ENCODE results near the gene PPL.
A peak's percentile ranks its signal among the peaks of the same experiment; 100 is the strongest.

The PPL gene

DNA sequence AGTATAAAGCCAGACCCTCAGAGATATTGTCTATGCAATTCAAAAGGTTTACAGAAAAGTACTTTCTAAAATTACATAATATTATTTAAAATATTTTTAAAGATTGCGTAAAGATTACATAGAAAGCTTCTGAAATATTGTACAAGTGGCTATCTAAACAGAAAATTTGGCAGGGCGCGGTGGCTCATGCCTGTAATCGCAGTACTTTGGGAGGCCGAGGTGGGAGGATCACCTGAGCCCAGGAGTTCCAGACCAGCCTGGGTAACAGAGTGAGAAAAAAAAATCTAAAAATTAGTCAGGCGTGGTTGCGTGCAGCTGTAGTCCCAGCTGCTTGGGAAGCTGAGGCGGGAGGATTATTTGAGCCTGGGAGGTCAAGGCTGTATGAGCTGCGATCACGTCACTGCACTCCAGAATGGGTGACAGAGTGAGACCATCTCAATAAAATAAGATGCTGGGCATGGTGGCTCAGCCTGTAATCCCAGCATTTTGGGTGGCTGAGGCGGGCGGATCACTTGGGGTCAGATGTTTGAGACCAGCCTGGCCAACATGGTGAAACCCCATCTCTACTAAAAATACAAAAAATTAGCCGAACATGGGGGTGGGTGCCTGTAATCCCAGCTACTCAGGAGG lies 71.6 kb downstream of the PPL start:
- no peak overlapping the region for H3K27ac Mint-ChIP-seq
- DNase-seq: no peak
- H3K4me1 Mint-ChIP-seq (ENCODE audit: low read depth): peaks cover 28% of the 10 kb centered on the region

DNA sequence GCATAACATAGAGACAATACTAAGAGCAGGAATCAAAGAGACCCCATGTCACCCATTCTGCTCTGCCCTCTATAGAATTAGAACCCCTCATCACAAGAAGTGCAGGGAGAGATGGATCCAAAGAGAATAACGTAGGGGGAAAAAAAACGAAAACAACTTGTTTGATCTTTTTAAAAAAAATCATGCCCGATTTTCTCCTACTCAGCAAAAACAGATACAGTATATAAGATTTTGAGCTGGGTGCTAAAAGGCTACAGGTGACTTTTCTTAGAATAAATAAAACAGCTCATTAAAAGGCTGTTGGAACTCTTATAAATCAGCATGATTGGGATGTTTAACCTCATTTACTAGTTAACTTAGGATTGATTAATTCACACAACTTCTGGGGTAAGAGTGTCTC lies 72.2 kb downstream of the PPL start:
- H3K36me3 Mint-ChIP-seq (ENCODE audit: low read depth): peaks cover 78% of the 10 kb centered on the region
- no peak for DNase-seq
- H3K4me1 Mint-ChIP-seq (ENCODE audit: low read depth): peaks cover 28% of the 10 kb centered on the region
- no peaks in the 10 kb centered on the region for H3K27me3 Mint-ChIP-seq
- H3K27ac Mint-ChIP-seq: no peak overlapping the region
- no peaks in the 10 kb centered on the region for H3K9me3 Mint-ChIP-seq
- no peak overlapping the region for H3K4me3 Mint-ChIP-seq

More for the DNA sequence above, 71.6 kb downstream of the PPL start:
- Mint-ChIP-seq H3K4me3 (no peak overlapping the region), H3K36me3 (ENCODE audit: low read depth) (peaks cover 80% of the 10 kb centered on the region), H3K9me3 (no peaks in the 10 kb centered on the region), H3K27me3 (no peaks in the 10 kb centered on the region)

DNA sequence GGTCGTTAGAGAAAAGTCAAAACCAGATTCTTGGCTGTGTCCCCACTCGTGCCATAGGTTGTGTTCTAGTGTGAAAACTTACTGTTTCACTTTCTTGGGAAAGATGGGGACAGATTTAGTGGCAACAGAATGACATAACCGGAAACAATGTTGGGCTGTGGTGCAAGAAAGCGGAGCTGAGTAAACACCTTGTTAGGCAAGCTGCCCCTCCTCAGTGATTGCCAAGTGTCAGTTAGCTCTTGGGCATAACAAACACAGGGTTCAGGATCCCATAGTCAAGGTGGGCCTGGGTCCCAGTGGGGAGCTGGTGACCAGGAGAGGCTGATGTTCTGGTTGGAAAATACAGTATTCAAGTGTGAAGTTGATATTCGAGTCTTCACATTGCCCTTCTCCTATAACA lies 74.3 kb downstream of the PPL start:
- Mint-ChIP-seq H3K4me3 (no peak overlapping the region), H3K4me1 (ENCODE audit: low read depth) (peaks cover 28% of the 10 kb centered on the region), H3K27ac (peak overlapping the region; percentile 9), H3K9me3 (no peaks in the 10 kb centered on the region), H3K27me3 (no peaks in the 10 kb centered on the region), H3K36me3 (ENCODE audit: low read depth) (peaks cover 81% of the 10 kb centered on the region)
- DNase-seq: no peak

DNA sequence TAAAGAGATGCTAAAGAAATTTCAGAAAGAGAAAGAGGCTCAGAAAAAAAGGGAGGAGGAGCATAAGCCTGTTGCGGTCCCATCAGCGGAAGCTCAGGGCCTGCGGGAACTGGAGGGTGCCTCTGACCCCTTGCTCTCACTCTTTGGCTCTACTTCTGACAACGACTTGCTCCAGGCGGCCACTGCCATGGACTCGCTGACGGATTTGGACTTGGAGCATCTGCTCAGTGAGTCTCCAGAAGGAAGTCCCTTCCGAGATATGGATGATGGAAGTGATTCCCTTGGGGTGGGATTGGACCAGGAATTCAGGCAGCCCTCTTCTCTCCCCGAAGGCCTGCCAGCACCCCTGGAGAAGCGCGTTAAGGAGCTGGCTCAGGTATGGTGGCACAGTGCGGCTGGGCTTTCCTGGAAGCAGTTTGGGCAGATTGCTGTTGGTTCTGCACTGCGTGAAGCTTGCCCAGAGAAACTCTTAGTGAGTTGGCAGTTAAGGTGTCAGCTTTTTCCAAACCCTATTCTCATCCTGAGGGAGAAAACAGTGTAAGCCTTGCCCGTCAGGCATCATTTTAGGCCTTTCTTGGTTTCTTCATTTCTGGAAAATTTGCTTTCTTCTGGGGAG lies 76.1 kb downstream of the PPL start:
- H3K4me3 Mint-ChIP-seq: no peak overlapping the region

DNA sequence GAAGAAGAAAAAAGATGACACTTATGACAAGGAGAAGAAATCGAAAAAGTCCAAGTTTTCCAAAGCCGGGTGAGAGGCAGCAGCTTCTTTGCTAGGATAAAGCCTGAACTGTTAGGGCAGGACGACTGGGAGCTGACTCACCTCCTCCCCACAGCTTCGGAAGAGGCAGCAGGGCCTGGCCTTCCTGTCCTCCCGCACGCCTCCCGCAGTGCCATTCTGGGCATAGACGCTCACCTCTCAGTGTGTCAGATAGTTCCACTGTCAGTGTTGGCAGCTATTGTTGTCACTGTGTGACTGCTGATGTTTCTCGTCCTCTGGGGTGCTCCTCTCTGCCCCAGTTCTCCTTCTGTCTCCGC lies 77.1 kb downstream of the PPL start:
- no peak overlapping the region for H3K27ac Mint-ChIP-seq
- H3K4me1 Mint-ChIP-seq (ENCODE audit: low read depth): peaks cover 19% of the 10 kb centered on the region
- H3K27me3 Mint-ChIP-seq: no peaks in the 10 kb centered on the region
- H3K9me3 Mint-ChIP-seq: no peaks in the 10 kb centered on the region
- no peak for DNase-seq
- peaks cover 93% of the 10 kb centered on the region for H3K36me3 Mint-ChIP-seq (ENCODE audit: low read depth)
- H3K4me3 Mint-ChIP-seq: no peak overlapping the region

More for the DNA sequence above, 76.1 kb downstream of the PPL start:
- H3K27me3 Mint-ChIP-seq: no peaks in the 10 kb centered on the region
- H3K36me3 Mint-ChIP-seq (ENCODE audit: low read depth): peaks cover 86% of the 10 kb centered on the region
- H3K27ac Mint-ChIP-seq: no peak overlapping the region
- DNase-seq: no peak
- no peaks in the 10 kb centered on the region for H3K9me3 Mint-ChIP-seq
- peaks cover 21% of the 10 kb centered on the region for H3K4me1 Mint-ChIP-seq (ENCODE audit: low read depth)

DNA sequence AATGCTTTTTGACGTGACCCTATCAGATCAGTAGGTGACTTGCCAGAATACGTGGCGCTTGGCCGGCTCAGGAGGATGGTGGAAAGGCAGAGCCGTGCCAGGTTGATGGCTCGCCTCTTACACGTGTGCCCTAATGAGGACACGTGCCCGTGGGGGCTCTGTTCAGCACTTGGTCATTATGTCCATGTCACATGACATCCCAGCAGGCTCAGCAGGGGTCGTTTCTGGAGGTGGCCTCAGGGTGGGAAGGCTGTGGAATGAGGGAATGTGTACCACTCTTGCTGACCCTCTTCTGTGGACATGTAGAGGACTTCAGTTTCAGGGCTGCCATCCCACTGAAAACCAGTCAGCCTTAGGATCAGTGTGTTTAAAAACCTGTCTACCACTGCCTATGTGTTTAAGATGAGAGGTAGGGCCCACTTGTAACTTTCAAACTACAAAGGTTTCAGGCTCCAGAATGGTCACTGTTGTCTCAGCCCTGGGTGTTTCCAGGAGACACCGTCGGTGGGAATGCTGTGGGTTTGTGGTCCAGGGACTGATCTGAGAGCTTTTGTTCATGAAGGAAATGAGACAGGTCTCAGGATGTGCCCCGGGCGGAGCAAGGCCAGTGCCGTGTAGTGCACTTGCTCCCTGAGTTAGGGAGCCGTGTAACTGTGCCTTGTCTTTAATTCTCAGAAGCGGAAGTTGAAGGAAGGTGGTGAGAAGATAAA lies 77.6 kb downstream of the PPL start:
- Mint-ChIP-seq H3K4me3 (no peak overlapping the region), H3K27me3 (no peaks in the 10 kb centered on the region), H3K9me3 (no peaks in the 10 kb centered on the region), H3K36me3 (ENCODE audit: low read depth) (peaks cover 93% of the 10 kb centered on the region), H3K27ac (no peak overlapping the region), H3K4me1 (ENCODE audit: low read depth) (peaks cover 15% of the 10 kb centered on the region)
- no peak for DNase-seq

DNA sequence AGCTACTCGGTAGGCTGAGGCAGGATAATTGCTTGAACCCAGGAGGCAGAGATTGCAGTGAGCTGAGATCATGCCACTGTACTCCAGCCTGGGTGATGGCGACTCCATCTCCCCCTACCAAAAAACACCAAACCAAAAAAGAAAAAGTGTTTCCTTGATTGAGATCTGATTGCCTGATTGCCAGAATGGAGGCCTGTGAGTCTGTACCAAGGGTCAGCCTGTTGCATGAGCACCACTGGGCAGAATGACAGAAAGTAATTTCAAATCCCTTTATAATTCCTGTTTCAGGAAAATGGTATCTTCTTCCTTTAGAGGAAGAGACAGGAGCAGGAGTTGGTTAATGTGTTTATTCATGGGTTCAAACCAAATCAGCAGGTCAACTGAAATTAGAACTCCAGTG lies 81.1 kb downstream of the PPL start:
- H3K27me3 Mint-ChIP-seq: no peaks in the 10 kb centered on the region
- no peak for DNase-seq
- H3K36me3 Mint-ChIP-seq (ENCODE audit: low read depth): peaks cover 80% of the 10 kb centered on the region
- no peaks in the 10 kb centered on the region for H3K9me3 Mint-ChIP-seq
- H3K27ac Mint-ChIP-seq: no peak overlapping the region
- H3K4me3 Mint-ChIP-seq: no peak overlapping the region
- peaks cover 14% of the 10 kb centered on the region for H3K4me1 Mint-ChIP-seq (ENCODE audit: low read depth)

DNA sequence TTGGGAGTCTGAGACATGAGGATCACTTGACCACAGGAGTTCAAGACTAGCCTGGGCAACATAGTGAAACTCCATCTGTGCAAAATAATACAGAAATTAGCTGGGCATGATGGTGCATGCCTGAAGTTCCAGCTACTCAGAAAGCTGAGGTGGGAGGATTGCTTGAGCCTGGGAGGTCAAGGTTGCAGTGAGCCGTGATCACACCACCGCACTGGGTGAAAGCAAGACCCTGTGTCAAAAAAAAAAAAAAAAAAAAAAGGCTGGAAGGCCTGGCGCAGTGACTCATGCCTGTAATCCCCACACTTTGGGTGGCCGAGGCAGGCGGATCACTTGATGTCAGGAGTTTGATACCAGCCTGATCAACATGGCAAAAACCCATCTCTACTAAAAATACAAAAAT lies 81.6 kb downstream of the PPL start:
- Mint-ChIP-seq H3K4me3 (no peak overlapping the region), H3K4me1 (ENCODE audit: low read depth) (peaks cover 19% of the 10 kb centered on the region), H3K27me3 (no peaks in the 10 kb centered on the region), H3K36me3 (ENCODE audit: low read depth) (peaks cover 78% of the 10 kb centered on the region), H3K9me3 (no peaks in the 10 kb centered on the region), H3K27ac (no peak overlapping the region)
- no peak for DNase-seq

DNA sequence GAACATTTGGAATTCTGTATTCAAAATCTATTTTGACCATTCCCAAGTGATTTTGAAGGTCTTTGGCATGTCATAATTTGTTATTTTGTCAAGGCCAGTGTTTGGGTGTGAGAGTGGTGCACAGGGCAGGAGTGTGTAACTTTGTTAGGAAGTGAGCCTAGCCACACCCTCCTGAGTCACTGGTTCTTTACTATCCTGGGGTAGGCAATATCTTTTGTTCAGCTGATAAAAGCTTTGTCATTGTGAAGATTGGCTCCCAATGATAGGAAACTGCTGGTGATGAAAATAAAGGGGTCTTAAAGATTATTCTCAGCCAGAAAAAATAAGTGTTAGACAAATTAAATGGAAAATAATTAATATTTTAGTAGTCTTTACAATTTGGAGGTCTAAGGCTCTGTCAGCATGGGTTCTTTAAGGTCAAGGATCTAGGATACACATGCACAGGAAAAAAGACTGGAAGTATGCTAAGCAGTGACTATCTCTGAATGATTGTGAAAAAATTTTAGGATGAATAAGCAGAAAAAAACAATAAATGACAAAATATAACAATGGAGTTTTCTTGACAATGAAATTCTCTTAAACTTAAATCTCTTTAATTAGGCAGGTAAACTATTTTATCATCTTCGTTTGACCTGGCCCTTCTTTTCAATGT lies 84.6 kb downstream of the PPL start:
- H3K9me3 Mint-ChIP-seq: no peaks in the 10 kb centered on the region
- peak overlapping the region; percentile 18 for H3K27ac Mint-ChIP-seq
- peaks cover 42% of the 10 kb centered on the region for H3K4me1 Mint-ChIP-seq (ENCODE audit: low read depth)
- no peak for DNase-seq
- H3K4me3 Mint-ChIP-seq: no peak overlapping the region
- H3K36me3 Mint-ChIP-seq (ENCODE audit: low read depth): peaks cover 61% of the 10 kb centered on the region
- H3K27me3 Mint-ChIP-seq: no peaks in the 10 kb centered on the region

DNA sequence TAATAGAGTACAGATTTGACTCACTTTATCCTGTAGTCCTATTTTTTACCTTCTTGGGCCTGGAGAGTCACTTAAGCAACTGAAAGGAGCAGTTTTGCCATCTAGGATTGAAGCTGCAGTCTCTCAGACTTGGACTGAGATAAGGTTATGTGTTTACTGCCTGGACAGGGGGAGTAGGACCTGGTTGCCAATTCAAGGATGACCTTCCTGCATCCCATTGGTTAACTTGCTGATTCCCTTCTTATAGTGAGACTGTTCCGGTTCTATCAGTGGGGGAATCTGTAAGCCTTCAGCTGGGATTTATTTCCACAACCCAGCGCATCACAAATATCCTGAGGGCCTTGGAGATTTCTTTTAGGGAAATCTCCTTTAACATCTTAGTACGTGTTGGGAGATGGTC lies 86.7 kb downstream of the PPL start:
- Mint-ChIP-seq H3K4me3 (peak overlapping the region; percentile 51), H3K4me1 (ENCODE audit: low read depth) (peaks cover 55% of the 10 kb centered on the region), H3K27ac (no peak overlapping the region)

DNA sequence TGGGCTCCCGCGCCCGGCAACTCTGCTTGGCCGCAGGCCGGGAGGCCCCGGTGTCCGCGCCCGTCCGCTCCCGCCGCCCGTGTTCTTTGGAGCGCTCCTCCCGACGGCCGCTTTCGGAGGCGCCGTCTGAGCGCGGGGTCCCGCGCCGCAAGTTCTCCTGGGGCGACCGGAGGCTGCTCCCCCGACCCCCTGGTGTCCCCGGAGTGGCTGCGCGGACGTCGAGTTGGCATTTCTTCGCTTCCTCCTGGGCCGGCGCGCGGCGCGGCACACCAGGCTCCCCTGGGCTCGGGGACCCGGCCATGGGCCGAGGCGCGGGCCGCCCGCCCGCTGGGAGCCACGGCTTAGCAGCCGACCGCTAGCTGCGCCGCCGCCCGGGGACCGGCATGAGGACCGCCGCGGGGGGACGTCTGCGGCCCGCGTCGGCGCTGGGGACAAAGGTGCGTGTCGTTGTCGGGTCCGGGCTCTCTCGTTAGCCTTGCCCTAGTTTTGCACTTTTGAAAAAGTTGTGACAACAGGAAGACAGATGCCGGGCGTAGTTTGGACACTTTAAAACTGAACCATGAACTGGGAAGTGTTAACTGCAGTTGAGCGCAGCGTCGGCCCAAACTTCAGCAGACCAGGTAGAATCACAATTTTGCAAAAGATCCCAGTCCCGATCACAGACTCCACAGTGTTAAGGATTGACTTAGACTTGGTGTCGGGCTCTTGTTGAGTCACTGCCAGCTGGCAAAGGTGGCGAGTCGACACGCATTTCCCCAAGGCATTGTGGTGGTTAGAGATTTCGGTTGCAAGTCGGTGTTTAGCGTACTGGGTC lies 89.0 kb downstream of the PPL start:
- Mint-ChIP-seq H3K4me1 (ENCODE audit: low read depth) (peaks cover 63% of the 10 kb centered on the region), H3K27me3 (no peaks in the 10 kb centered on the region), H3K9me3 (no peaks in the 10 kb centered on the region), H3K4me3 (peak overlapping the region; percentile 93), H3K27ac (peak overlapping the region; percentile 89), H3K36me3 (ENCODE audit: low read depth) (peaks cover 57% of the 10 kb centered on the region)
- DNase-seq: no peak

More for the DNA sequence above, 86.7 kb downstream of the PPL start:
- peaks cover 59% of the 10 kb centered on the region for H3K36me3 Mint-ChIP-seq (ENCODE audit: low read depth)
- no peaks in the 10 kb centered on the region for H3K27me3 Mint-ChIP-seq
- no peak for DNase-seq
- no peaks in the 10 kb centered on the region for H3K9me3 Mint-ChIP-seq

DNA sequence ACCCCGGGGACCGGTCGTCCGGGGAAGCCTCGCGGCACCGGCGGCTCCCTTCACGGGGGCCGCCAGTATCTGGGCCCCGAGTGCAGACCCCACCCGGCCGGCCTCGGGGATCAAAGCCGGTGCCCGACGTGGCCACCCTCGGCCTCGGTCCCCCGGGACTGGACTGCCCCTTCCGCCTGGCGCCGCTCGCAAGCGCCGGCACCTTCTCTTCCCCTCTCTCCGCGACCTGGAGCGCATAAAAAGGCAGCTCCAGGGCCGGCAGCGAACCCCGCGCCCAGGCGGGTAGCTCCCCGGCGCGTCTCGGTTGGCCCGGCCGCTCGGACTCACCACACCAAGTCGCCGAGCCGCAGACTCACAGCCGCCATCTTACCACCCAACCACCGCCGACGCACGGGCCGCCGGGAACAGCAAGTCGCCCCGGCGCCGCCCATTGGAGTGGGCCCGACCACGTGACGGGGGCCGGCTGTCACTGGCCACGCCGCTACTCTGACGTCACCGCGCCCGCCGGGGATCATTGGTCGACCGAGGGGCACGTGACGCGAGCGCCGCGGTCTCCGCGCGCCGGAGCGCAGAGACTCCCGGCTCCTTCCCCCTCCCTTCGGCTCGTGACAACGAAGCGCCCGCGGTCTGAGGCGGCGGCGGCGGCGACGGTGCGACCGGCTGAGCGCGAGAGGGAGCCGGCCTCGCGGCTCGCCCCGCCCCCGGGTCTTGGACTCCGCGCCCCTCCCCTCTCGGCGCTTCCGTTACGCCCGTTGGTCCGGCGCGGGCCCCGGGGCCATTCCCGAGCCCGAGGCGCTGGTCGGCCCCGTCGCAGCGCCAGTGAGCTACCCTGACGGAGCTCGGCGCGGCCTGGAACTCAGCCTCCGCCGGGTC lies 89.8 kb downstream of the PPL start, which contains the start of the genes GLYR1 and UBN1:
GLYR1 (minus strand) TSS at position 388 of the 873 bp plus-strand sequence; CDS start at position 365, 23 bp downstream.
UBN1 (plus strand) TSS at position 581 of the 873 bp plus-strand sequence. CDS start 5,437 bp downstream, outside the sequence.
- Mint-ChIP-seq H3K36me3 (ENCODE audit: low read depth) (peaks cover 58% of the 10 kb centered on the region), H3K4me1 (ENCODE audit: low read depth) (peaks cover 61% of the 10 kb centered on the region), H3K4me3 (peak within 1 kb of the TSS; percentile 93), H3K27ac (peak within 1 kb of the TSS; percentile 92), H3K27me3 (no peaks in the 10 kb centered on the region), H3K9me3 (no peaks in the 10 kb centered on the region)
- peak; percentile 100 for DNase-seq

DNA sequence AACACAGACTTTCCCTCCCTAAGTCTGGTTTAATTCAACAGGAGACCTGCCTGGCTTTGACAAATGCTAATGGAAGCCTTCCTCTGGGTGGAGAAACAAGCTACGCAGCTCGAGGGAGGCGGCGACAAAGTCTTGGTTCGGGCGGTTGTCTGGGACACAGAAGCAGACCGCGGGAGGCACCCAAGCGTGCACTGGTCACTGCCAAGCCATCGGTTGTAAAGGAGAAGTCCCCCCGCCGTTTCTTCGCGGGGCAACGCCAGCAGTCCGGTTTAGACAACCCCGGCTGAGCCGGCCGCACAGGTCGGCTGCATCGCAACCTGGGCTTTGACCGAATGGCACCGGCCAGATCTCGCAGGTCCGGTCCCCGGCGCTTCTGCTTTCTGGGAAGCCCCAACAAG lies 90.4 kb downstream of the PPL start:
- peaks cover 56% of the 10 kb centered on the region for H3K4me1 Mint-ChIP-seq (ENCODE audit: low read depth)
- no peaks in the 10 kb centered on the region for H3K9me3 Mint-ChIP-seq
- no peaks in the 10 kb centered on the region for H3K27me3 Mint-ChIP-seq
- peaks cover 63% of the 10 kb centered on the region for H3K36me3 Mint-ChIP-seq (ENCODE audit: low read depth)
- peak overlapping the region; percentile 93 for H3K4me3 Mint-ChIP-seq
- peak; percentile 48 for DNase-seq
- peak overlapping the region; percentile 89 for H3K27ac Mint-ChIP-seq

All from activated T-cell treated with anti-CD3 and anti-CD28 coated beads, Interleukin-2, amount 50 U/mL, for 24 hours (primary cell).